T-helper 1 cell treated with Interleukin-12 subunit alpha and Interleukin-12 subunit beta and Interleukin-4 antibody, amounts not matched to agents 30 μg/mL and 1 μg/mL, for 36 hours (primary cell): ENCODE data around the gene CHST6.
"Not testable (repeated sequence)": the region's sequence is repeated elsewhere in the genome, so short reads cannot be mapped to it uniquely, and the experiment has no call there.

Source experiments
- H3K27ac Mint-ChIP-seq: one replicate; pipeline ENCODE4 v1.8.0; 2021; ENCODE audit warnings: mild to moderate bottlenecking, mixed read lengths
- H3K27me3 Mint-ChIP-seq: one replicate; pipeline ENCODE4 v1.8.0; 2021; ENCODE audit warnings: low read depth, mixed read lengths
- H3K36me3 Mint-ChIP-seq: one replicate; pipeline ENCODE4 v1.8.0; 2021; ENCODE audit warnings: low read depth, mixed read lengths
- H3K4me1 Mint-ChIP-seq: one replicate; pipeline ENCODE4 v1.8.0; 2021; ENCODE audit warnings: low read depth, mixed read lengths
- H3K4me3 Mint-ChIP-seq: one replicate; pipeline ENCODE4 v1.8.0; 2021; ENCODE audit warnings: mild to moderate bottlenecking, moderate library complexity, mixed read lengths
- H3K9me3 Mint-ChIP-seq: one replicate; pipeline ENCODE4 v1.8.0; 2021; ENCODE audit warnings: mixed read lengths

CHST6 gene

GRCh38 chr16:75495076-75495674, at the start of gene CHST6:
CHST6 (minus strand) TSS chr16:75495441; CDS start chr16:75479828, 15,613 bp downstream.
- Mint-ChIP-seq H3K4me1 (peaks cover 2% of the 10 kb centered on the region), H3K27ac (no peak within 1 kb of the TSS), H3K27me3 (peaks cover 39% of the 10 kb centered on the region), H3K36me3 (no peaks in the 10 kb centered on the region), H3K4me3 (peak within 1 kb of the TSS; percentile 10), H3K9me3 (no peaks in the 10 kb centered on the region)

GRCh38 chr16:75542462-75542861, 47.2 kb upstream of the CHST6 start:
- H3K4me1 Mint-ChIP-seq, H3K4me3 Mint-ChIP-seq, H3K36me3 Mint-ChIP-seq, H3K27ac Mint-ChIP-seq, H3K27me3 Mint-ChIP-seq, H3K9me3 Mint-ChIP-seq: not testable (repeated sequence)

DNA sequence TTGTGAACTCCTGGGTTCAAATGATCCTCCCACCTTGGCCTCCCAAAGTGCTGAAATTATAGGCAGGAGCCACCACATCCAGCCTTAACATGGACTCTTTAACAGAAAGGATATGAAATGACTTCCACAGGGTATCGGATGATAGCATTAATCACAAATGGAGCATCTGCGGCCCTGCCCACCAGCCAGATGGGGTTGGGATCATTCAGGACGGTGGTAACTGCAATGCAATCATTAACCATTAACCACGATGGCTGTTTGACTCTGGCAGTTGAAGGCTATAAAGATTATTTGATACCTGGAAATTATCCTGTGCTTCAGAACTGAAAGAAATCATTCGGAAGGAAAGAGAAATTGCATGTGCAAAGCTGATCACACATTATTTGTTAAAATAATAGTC, 46.0 kb upstream of the CHST6 start:
- Mint-ChIP-seq H3K9me3 (no peaks in the 10 kb centered on the region), H3K4me1 (no peaks in the 10 kb centered on the region), H3K4me3 (no peak overlapping the region), H3K27me3 (no peaks in the 10 kb centered on the region), H3K36me3 (no peaks in the 10 kb centered on the region), H3K27ac (no peak overlapping the region)

GRCh38 chr16:75538882-75539565, 43.8 kb upstream of the CHST6 start:
- H3K27ac Mint-ChIP-seq, H3K4me3 Mint-ChIP-seq, H3K36me3 Mint-ChIP-seq, H3K27me3 Mint-ChIP-seq, H3K9me3 Mint-ChIP-seq, H3K4me1 Mint-ChIP-seq: not testable (repeated sequence)

DNA sequence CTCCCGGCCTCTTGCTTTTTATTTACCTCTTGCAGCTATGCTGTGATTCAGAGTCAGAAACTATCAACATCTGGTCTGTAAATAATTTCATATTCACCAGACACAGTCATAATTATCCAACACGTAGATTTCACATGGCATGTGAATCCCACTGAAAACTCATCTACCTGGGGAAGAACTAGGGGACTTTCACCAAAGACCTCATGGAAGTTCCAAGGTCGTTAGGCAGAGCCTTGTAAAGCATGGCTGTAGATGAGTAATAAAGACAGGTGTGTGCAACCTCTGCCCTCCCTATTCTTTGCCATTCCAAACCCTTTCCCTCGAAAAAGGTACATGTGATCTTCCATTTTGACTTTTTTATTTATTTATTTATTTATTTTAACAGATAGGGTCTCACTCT, 42.5 kb upstream of the CHST6 start:
- Mint-ChIP-seq H3K4me1 (no peaks in the 10 kb centered on the region), H3K36me3 (no peaks in the 10 kb centered on the region), H3K9me3 (no peaks in the 10 kb centered on the region), H3K27me3 (no peaks in the 10 kb centered on the region), H3K27ac (no peak overlapping the region), H3K4me3 (no peak overlapping the region)

GRCh38 chr16:75535901-75536300, 40.7 kb upstream of the CHST6 start, which contains the start of gene CHST5:
CHST5 (minus strand) TSS chr16:75536108; CDS start chr16:75530384, 5,724 bp downstream.
- Mint-ChIP-seq H3K36me3 (no peaks in the 10 kb centered on the region), H3K4me3 (no peak within 1 kb of the TSS), H3K27me3 (no peaks in the 10 kb centered on the region), H3K4me1 (no peaks in the 10 kb centered on the region), H3K27ac (no peak within 1 kb of the TSS), H3K9me3 (no peaks in the 10 kb centered on the region)

DNA sequence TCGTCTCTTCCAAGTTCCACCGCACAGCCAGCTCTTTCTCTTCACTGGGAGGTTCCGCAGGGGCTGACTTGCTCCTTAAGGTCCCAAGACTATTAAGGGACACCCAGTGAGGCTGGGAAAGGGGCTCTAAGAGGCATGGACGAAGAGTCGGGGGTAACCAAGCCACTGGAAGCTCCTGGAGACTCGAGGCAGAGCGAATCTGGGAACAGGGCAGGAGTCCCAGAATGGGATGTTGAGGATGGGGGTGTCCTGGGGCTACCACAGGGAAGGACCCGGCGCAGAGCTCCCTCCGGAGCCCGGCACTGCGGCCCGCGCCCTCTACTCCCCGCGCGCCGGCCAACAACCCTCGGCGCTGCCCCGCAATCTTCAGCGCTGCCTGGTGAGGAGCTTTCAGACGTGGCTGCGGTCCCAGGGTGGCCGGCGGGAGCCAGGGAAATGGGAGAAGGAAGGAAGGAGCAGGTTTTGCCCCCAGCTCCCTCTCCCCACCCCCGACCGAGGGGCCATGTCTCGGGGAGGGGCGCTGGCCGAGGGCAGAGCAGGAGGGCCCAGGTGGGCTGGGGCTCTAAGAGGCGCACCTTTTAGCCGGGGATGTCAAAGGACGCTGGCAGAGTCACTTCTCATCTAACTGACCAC, 40.1 kb upstream of the CHST6 start:
- no peaks in the 10 kb centered on the region for H3K27me3 Mint-ChIP-seq
- H3K36me3 Mint-ChIP-seq: no peaks in the 10 kb centered on the region
- no peaks in the 10 kb centered on the region for H3K4me1 Mint-ChIP-seq
- H3K27ac Mint-ChIP-seq: no peak overlapping the region
- no peaks in the 10 kb centered on the region for H3K9me3 Mint-ChIP-seq
- no peak overlapping the region for H3K4me3 Mint-ChIP-seq

DNA sequence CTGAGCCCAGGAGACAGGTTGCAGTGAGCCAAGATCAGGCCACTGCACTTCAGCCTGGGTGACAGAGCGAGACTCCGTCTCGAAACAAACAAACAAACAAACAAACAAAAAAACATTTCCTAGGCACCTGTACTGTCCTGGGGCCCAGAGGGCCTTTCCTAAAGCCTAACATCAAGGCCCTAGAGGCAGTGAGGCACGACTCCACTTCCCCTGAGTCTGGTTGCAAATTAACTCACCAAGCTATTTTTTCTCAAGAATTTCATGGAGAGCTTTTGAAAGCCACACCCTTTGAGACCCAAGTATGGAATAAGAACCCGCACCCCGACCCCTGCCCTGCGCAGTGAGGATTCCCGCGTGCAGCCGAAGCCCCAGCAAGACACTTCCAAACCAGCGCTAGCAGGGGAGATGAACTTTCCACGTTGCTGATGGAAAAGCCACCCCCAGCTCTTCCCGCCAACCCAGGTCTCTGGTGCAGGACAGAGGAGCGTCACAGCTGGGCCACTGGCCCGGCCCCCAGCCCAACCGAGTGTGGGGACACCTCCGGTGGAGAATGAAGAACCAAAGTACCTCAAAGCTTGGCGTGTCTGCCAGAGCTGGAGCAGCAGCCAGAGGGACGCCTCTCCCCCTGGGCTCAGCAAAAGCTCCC, 39.4 kb upstream of the CHST6 start:
- H3K27me3 Mint-ChIP-seq: no peaks in the 10 kb centered on the region
- no peak overlapping the region for H3K27ac Mint-ChIP-seq
- no peak overlapping the region for H3K4me3 Mint-ChIP-seq
- no peaks in the 10 kb centered on the region for H3K36me3 Mint-ChIP-seq
- no peaks in the 10 kb centered on the region for H3K9me3 Mint-ChIP-seq
- no peaks in the 10 kb centered on the region for H3K4me1 Mint-ChIP-seq

- Mint-ChIP-seq H3K27ac (no peak overlapping the region), H3K4me3 (no peak overlapping the region), H3K27me3 (no peaks in the 10 kb centered on the region), H3K9me3 (no peaks in the 10 kb centered on the region), H3K36me3 (no peaks in the 10 kb centered on the region), H3K4me1 (no peaks in the 10 kb centered on the region)
Observed at GRCh38 chr16:75532791-75533190, 37.5 kb upstream of the CHST6 start.

- H3K4me3 Mint-ChIP-seq: no peak overlapping the region
- no peaks in the 10 kb centered on the region for H3K9me3 Mint-ChIP-seq
- H3K36me3 Mint-ChIP-seq: no peaks in the 10 kb centered on the region
- H3K4me1 Mint-ChIP-seq: no peaks in the 10 kb centered on the region
- H3K27ac Mint-ChIP-seq: no peak overlapping the region
- H3K27me3 Mint-ChIP-seq: no peaks in the 10 kb centered on the region
Observed at GRCh38 chr16:75532142-75532765, 37.0 kb upstream of the CHST6 start.

GRCh38 chr16:75529959-75530358, 34.7 kb upstream of the CHST6 start:
- Mint-ChIP-seq H3K4me3 (no peak overlapping the region), H3K9me3 (no peaks in the 10 kb centered on the region), H3K4me1 (no peaks in the 10 kb centered on the region), H3K27me3 (no peaks in the 10 kb centered on the region), H3K36me3 (no peaks in the 10 kb centered on the region), H3K27ac (no peak overlapping the region)

GRCh38 chr16:75529056-75529905, 34.0 kb upstream of the CHST6 start:
- no peaks in the 10 kb centered on the region for H3K9me3 Mint-ChIP-seq
- H3K27me3 Mint-ChIP-seq: no peaks in the 10 kb centered on the region
- H3K4me1 Mint-ChIP-seq: no peaks in the 10 kb centered on the region
- no peaks in the 10 kb centered on the region for H3K36me3 Mint-ChIP-seq
- H3K27ac Mint-ChIP-seq: no peak overlapping the region
- no peak overlapping the region for H3K4me3 Mint-ChIP-seq

- H3K27ac Mint-ChIP-seq: no peak overlapping the region
- H3K9me3 Mint-ChIP-seq: no peaks in the 10 kb centered on the region
- no peak overlapping the region for H3K4me3 Mint-ChIP-seq
- no peaks in the 10 kb centered on the region for H3K27me3 Mint-ChIP-seq
- no peaks in the 10 kb centered on the region for H3K36me3 Mint-ChIP-seq
- H3K4me1 Mint-ChIP-seq: no peaks in the 10 kb centered on the region
Observed at GRCh38 chr16:75527825-75528299, 32.6 kb upstream of the CHST6 start.
